HFFc6 (cell line): Measurements from ENCODE around the gene GALNT16. TPM values are rescaled to one million over a fixed set of nuclear protein-coding genes. Genes with fewer than 3 reads are reported as not detected.

Source experiments
- DNase-seq: peaks from one replicate; pipeline ENCODE4 v3.0.0-alpha.2; 2018
- H3K27ac Mint-ChIP-seq: 2 replicates; pipeline ENCODE4 v1.8.0; 2020; ENCODE audit warnings: mild to moderate bottlenecking, mixed read lengths
- H3K27me3 Mint-ChIP-seq: 2 replicates; pipeline ENCODE4 v1.8.0; 2021; ENCODE audit warnings: mild to moderate bottlenecking, moderate library complexity, mixed read lengths; ENCODE audit not compliant: insufficient read depth
- H3K36me3 Mint-ChIP-seq: 2 replicates; pipeline ENCODE4 v1.8.0; 2021; ENCODE audit warnings: low read depth, mixed read lengths
- H3K4me1 Mint-ChIP-seq: 2 replicates; pipeline ENCODE4 v1.8.0; 2020; ENCODE audit warnings: low read depth, mixed read lengths
- H3K4me3 Mint-ChIP-seq: 2 replicates; pipeline ENCODE4 v1.8.0; 2020; ENCODE audit warnings: mild to moderate bottlenecking, moderate library complexity, mixed read lengths
- H3K9me3 Mint-ChIP-seq: 2 replicates; pipeline ENCODE4 v1.8.0; 2020; ENCODE audit warnings: mild to moderate bottlenecking, mixed read lengths
- total RNA-seq, 6 experiments: library from RNA; stranded (reverse); fragmentation: NEBNext Ultra II Directional; extraction: Animal tissue kit (Norgen Biotek cat#: 25700); gene quantifications; 2 replicates in 1 of 6; 3 replicates in 5 of 6; pipeline ENCODE4 v1.2.3, GENCODE V29; 2021
- TF ChIP-seq, protein P1 (sequence below): fragments of 200-600 bp; sonication (generic); IDR thresholded peaks from 2 replicates; pipeline ENCODE4 v1.5.0; 2021; ENCODE audit warnings: antibody characterized with exemption, mild to moderate bottlenecking

Gene GALNT16
- total RNA-seq, 6 experiments from 2014 or later = 0.11 to 0.38 (median 0.24) TPM

- TF ChIP-seq, protein P1, sequence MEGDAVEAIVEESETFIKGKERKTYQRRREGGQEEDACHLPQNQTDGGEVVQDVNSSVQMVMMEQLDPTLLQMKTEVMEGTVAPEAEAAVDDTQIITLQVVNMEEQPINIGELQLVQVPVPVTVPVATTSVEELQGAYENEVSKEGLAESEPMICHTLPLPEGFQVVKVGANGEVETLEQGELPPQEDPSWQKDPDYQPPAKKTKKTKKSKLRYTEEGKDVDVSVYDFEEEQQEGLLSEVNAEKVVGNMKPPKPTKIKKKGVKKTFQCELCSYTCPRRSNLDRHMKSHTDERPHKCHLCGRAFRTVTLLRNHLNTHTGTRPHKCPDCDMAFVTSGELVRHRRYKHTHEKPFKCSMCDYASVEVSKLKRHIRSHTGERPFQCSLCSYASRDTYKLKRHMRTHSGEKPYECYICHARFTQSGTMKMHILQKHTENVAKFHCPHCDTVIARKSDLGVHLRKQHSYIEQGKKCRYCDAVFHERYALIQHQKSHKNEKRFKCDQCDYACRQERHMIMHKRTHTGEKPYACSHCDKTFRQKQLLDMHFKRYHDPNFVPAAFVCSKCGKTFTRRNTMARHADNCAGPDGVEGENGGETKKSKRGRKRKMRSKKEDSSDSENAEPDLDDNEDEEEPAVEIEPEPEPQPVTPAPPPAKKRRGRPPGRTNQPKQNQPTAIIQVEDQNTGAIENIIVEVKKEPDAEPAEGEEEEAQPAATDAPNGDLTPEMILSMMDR = no peak
- no peaks in the 10 kb centered on the region for H3K4me1 Mint-ChIP-seq
- H3K27me3 Mint-ChIP-seq = peaks cover 35% of the 10 kb centered on the region
- no peak overlapping the region for H3K4me3 Mint-ChIP-seq
- no peaks in the 10 kb centered on the region for H3K9me3 Mint-ChIP-seq
- DNase-seq = no peak
- no peak overlapping the region for H3K27ac Mint-ChIP-seq
- H3K36me3 Mint-ChIP-seq = no peaks in the 10 kb centered on the region
Observed at GRCh38 chr14:69349091-69349777, 89.3 kb downstream of the GALNT16 start.

- no peak overlapping the region for H3K27ac Mint-ChIP-seq
- H3K4me3 Mint-ChIP-seq = no peak overlapping the region
- H3K9me3 Mint-ChIP-seq = no peaks in the 10 kb centered on the region
- DNase-seq = no peak
- H3K4me1 Mint-ChIP-seq = peaks cover 4% of the 10 kb centered on the region; the same call in 1 of the 2 replicates
- TF ChIP-seq, protein P1 = no peak; the same call in 1 of the 2 replicates
- H3K27me3 Mint-ChIP-seq = peaks cover 39% of the 10 kb centered on the region
- no peaks in the 10 kb centered on the region for H3K36me3 Mint-ChIP-seq
Observed at GRCh38 chr14:69350892-69351291, 90.9 kb downstream of the GALNT16 start.

- no peak overlapping the region for H3K27ac Mint-ChIP-seq
Observed at GRCh38 chr14:69351385-69351784, 91.4 kb downstream of the GALNT16 start.

GRCh38 chr14:69351911-69352310 is 92.0 kb downstream of the GALNT16 start:
- no peaks in the 10 kb centered on the region for H3K36me3 Mint-ChIP-seq
- no peaks in the 10 kb centered on the region for H3K9me3 Mint-ChIP-seq
- no peak overlapping the region for H3K4me3 Mint-ChIP-seq
- H3K4me1 Mint-ChIP-seq = peaks cover 6% of the 10 kb centered on the region; the same call in 1 of the 2 replicates
- no peak for DNase-seq
- TF ChIP-seq, protein P1 = no peak
- peaks cover 39% of the 10 kb centered on the region for H3K27me3 Mint-ChIP-seq
- no peak overlapping the region for H3K27ac Mint-ChIP-seq

More at GRCh38 chr14:69351385-69351784, 91.4 kb downstream of the GALNT16 start:
- no peak for DNase-seq
- peaks cover 6% of the 10 kb centered on the region; the same call in 1 of the 2 replicates for H3K4me1 Mint-ChIP-seq
- TF ChIP-seq, protein P1 = no peak
- no peaks in the 10 kb centered on the region for H3K9me3 Mint-ChIP-seq
- peaks cover 39% of the 10 kb centered on the region for H3K27me3 Mint-ChIP-seq
- H3K4me3 Mint-ChIP-seq = no peak overlapping the region
- no peaks in the 10 kb centered on the region for H3K36me3 Mint-ChIP-seq

DNA sequence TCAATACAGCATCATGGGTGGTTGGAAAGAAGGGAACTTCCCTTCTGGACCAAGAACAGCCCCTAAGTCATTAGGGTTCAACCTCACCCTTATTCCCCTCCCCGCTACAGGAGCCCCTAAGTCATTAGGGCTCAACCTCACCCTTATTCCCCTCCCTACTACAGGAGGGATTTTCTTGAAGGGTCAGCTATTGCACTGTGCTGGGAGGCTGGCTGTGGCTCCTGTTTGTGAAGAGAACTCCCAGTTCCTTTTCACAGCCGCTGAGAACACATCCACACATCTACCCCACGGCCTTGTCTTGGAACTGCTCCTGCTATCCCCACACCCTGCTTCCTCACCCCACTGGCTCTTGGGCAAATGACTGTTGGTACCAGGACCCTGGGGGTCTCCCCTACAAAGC is 93.2 kb downstream of the GALNT16 start:
- TF ChIP-seq, protein P1 = no peak
- no peak overlapping the region for H3K27ac Mint-ChIP-seq
- DNase-seq = no peak

More for the DNA sequence above, 93.2 kb downstream of the GALNT16 start:
- H3K36me3 Mint-ChIP-seq = no peaks in the 10 kb centered on the region
- no peaks in the 10 kb centered on the region for H3K9me3 Mint-ChIP-seq
- no peak overlapping the region for H3K4me3 Mint-ChIP-seq
- H3K4me1 Mint-ChIP-seq = peaks cover 6% of the 10 kb centered on the region; the same call in 1 of the 2 replicates
- peaks cover 43% of the 10 kb centered on the region for H3K27me3 Mint-ChIP-seq
